ENCODE results near the gene CA14. TPM values are rescaled to one million over a fixed set of nuclear protein-coding genes. Genes with fewer than 3 reads are reported as not detected.
A peak's percentile ranks its signal among the peaks of the same experiment; 100 is the strongest.
"Not testable (repeated sequence)": the region's sequence is repeated elsewhere in the genome, so short reads cannot be mapped to it uniquely, and the experiment has no call there.

Gene CA14
- not detected in 2 replicates for total RNA-seq (2014; rRNA removed)
- 0.11 TPM for polyA plus RNA-seq (2012)

- no peak for DNase-seq (ENCODE audit: low read depth)
Observed at GRCh38 chr1:150257624-150258585, at the start of gene CA14. Gene CA14, plus strand, starts transcription at chr1:150257774. Its CDS starts 355 bp downstream, at chr1:150258129.

- DNase-seq (ENCODE audit: low read depth) = not testable (repeated sequence)
Observed at GRCh38 chr1:150208460-150208859, 49.1 kb upstream of the CA14 start.

- DNase-seq (ENCODE audit: low read depth) = no peak
Observed at GRCh38 chr1:150210091-150210490, 47.5 kb upstream of the CA14 start.

GRCh38 chr1:150210706-150211105 lies 46.9 kb upstream of the CA14 start:
- no peak for DNase-seq (ENCODE audit: low read depth)

GRCh38 chr1:150212070-150212469 lies 45.5 kb upstream of the CA14 start:
- DNase-seq (ENCODE audit: low read depth) = no peak

- DNase-seq (ENCODE audit: low read depth) = no peak
Observed at GRCh38 chr1:150213170-150214098, 44.1 kb upstream of the CA14 start.

- DNase-seq (ENCODE audit: low read depth) = not testable (repeated sequence)
Observed at GRCh38 chr1:150214099-150214756, 43.3 kb upstream of the CA14 start.

GRCh38 chr1:150215855-150216254 lies 41.7 kb upstream of the CA14 start:
- not testable (repeated sequence) for DNase-seq (ENCODE audit: low read depth)

- DNase-seq (ENCODE audit: low read depth) = peak; percentile 39
Observed at GRCh38 chr1:150221552-150221951, 36.0 kb upstream of the CA14 start.

GRCh38 chr1:150224983-150225382 lies 32.6 kb upstream of the CA14 start:
- no peak for DNase-seq (ENCODE audit: low read depth)

GRCh38 chr1:150225546-150225945 lies 32.0 kb upstream of the CA14 start:
- DNase-seq (ENCODE audit: low read depth) = no peak

GRCh38 chr1:150226486-150226885 lies 31.1 kb upstream of the CA14 start:
- DNase-seq (ENCODE audit: low read depth) = no peak

- DNase-seq (ENCODE audit: low read depth) = no peak
Observed at GRCh38 chr1:150227228-150227627, 30.3 kb upstream of the CA14 start.

- not testable (repeated sequence) for DNase-seq (ENCODE audit: low read depth)
Observed at GRCh38 chr1:150228246-150228645, 29.3 kb upstream of the CA14 start.

GRCh38 chr1:150232921-150233320 lies 24.7 kb upstream of the CA14 start:
- not testable (repeated sequence) for DNase-seq (ENCODE audit: low read depth)

- no peak for DNase-seq (ENCODE audit: low read depth)
Observed at GRCh38 chr1:150233359-150234308, 23.9 kb upstream of the CA14 start.

GRCh38 chr1:150234309-150234565 lies 23.3 kb upstream of the CA14 start:
- DNase-seq (ENCODE audit: low read depth) = no peak

- peak; percentile 70 for DNase-seq (ENCODE audit: low read depth)
Observed at GRCh38 chr1:150234566-150235293, 22.8 kb upstream of the CA14 start.

- no peak for DNase-seq (ENCODE audit: low read depth)
Observed at GRCh38 chr1:150235294-150235851, 22.2 kb upstream of the CA14 start.
